T-helper 2 cell treated with Interferon-gamma antibody and Interleukin-4, amounts not matched to agents 100 ng/mL and 5 ng/mL, for 36 hours (primary cell): ENCODE data around the gene HAUS3. TPM values are rescaled to one million over a fixed set of nuclear protein-coding genes. Genes with fewer than 3 reads are reported as not detected.

Experiments used
- total RNA-seq: library from RNA; stranded (reverse); gene quantifications from 2 replicates; pipeline ENCODE4 v1.2.3, GENCODE V29; 2022

Gene HAUS3
- total RNA-seq, 1 donor from 2014 or later: 28.0 TPM

Other genes with a start within 250 kb of the HAUS3 start
- 37.3 and 40.3 TPM in 2 replicates for gene NELFA, start 233.1 kb downstream of the HAUS3 start, total RNA-seq
- 1.8 and 2.0 TPM in 2 replicates for gene NAT8L, start 182.8 kb downstream of the HAUS3 start, total RNA-seq
- gene POLN, start within 50 bp of the HAUS3 start, total RNA-seq: 3.9 and 4.0 TPM in 2 replicates
- gene MXD4, start 20.0 kb upstream of the HAUS3 start, total RNA-seq: 13.8 and 15.8 TPM in 2 replicates
- 17.3 and 19.7 TPM in 2 replicates for gene ZFYVE28, start 176.5 kb upstream of the HAUS3 start, total RNA-seq
- not detected in 2 replicates for gene CFAP99, start 176.8 kb upstream of the HAUS3 start, total RNA-seq
- gene RNF4, start 227.0 kb upstream of the HAUS3 start, total RNA-seq: 112 TPM in 2 replicates